ENCODE measurements around the gene PI4K2B. TPM values are rescaled to one million over a fixed set of nuclear protein-coding genes. Genes with fewer than 3 reads are reported as not detected.

Gene PI4K2B
- total and polyA plus RNA-seq, 2 donors, result 20.4 to 24.0 TPM

GRCh38 chr4:25308306-25308705, 74.5 kb downstream of the PI4K2B start:
- 93% methylated on average over 2 of the region's 2 CpGs for WGBS
- H3K27ac ChIP-seq (ENCODE audit: low read depth in 1 of 2, low read length in 1 of 2), result no peak overlapping the region
- no peaks in the 10 kb centered on the region for H3K36me3 ChIP-seq (ENCODE audit: control insufficient read depth in 2 of 2, insufficient read depth in 2 of 2, low read length in 1 of 2)
- no peak overlapping the region for H3K4me3 ChIP-seq (ENCODE audit: low read length in 2 of 2)
- no peak for DNase-seq (ENCODE audit: low read depth in 6 of 9, low spot score in 9 of 9)
- H3K9me3 ChIP-seq (ENCODE audit: control insufficient read depth in 2 of 2, insufficient read depth in 1 of 2, low read length in 1 of 2), result no peaks in the 10 kb centered on the region
- H3K4me1 ChIP-seq (ENCODE audit: control insufficient read depth in 2 of 2, insufficient read depth in 2 of 2, low read length in 2 of 2), result peaks cover 3 to 11% of the 10 kb centered on the region in 2 donors
- no peaks in the 10 kb centered on the region for H3K27me3 ChIP-seq (ENCODE audit: control insufficient read depth in 2 of 2, insufficient read depth in 1 of 2, low read length in 1 of 2)

- Histone ChIP-seq H3K9me3 (ENCODE audit: control insufficient read depth in 2 of 2, insufficient read depth in 1 of 2, low read length in 1 of 2) (no peaks in the 10 kb centered on the region), H3K27ac (ENCODE audit: low read depth in 1 of 2, low read length in 1 of 2) (no peak overlapping the region), H3K27me3 (ENCODE audit: control insufficient read depth in 2 of 2, insufficient read depth in 1 of 2, low read length in 1 of 2) (no peaks in the 10 kb centered on the region), H3K4me3 (ENCODE audit: low read length in 2 of 2) (no peak overlapping the region), H3K36me3 (ENCODE audit: control insufficient read depth in 2 of 2, insufficient read depth in 2 of 2, low read length in 1 of 2) (no peaks in the 10 kb centered on the region), H3K4me1 (ENCODE audit: control insufficient read depth in 2 of 2, insufficient read depth in 2 of 2, low read length in 2 of 2) (peaks cover 6 to 15% of the 10 kb centered on the region in 2 donors)
- DNase-seq (ENCODE audit: low read depth in 6 of 9, low spot score in 9 of 9), result no peak
- WGBS, result 90% methylated on average over 7 of the region's 7 CpGs
These were observed 74.9 kb downstream of the PI4K2B start for GRCh38 chr4:25308761-25309160.

GRCh38 chr4:25310066-25310802, 76.4 kb downstream of the PI4K2B start:
- H3K36me3 ChIP-seq (ENCODE audit: control insufficient read depth in 2 of 2, insufficient read depth in 2 of 2, low read length in 1 of 2), result no peaks in the 10 kb centered on the region
- H3K27me3 ChIP-seq (ENCODE audit: control insufficient read depth in 2 of 2, insufficient read depth in 1 of 2, low read length in 1 of 2), result no peaks in the 10 kb centered on the region
- peak overlapping the region in 1 of 2 donors; percentile 81 for H3K27ac ChIP-seq (ENCODE audit: low read depth in 1 of 2, low read length in 1 of 2)
- H3K4me1 ChIP-seq (ENCODE audit: control insufficient read depth in 2 of 2, insufficient read depth in 2 of 2, low read length in 2 of 2), result peaks cover 6 to 15% of the 10 kb centered on the region in 2 donors
- peak in 2 of 9 donors; percentile 25 to 30 for DNase-seq (ENCODE audit: low read depth in 6 of 9, low spot score in 9 of 9)
- no peak overlapping the region for H3K4me3 ChIP-seq (ENCODE audit: low read length in 2 of 2)
- H3K9me3 ChIP-seq (ENCODE audit: control insufficient read depth in 2 of 2, insufficient read depth in 1 of 2, low read length in 1 of 2), result no peaks in the 10 kb centered on the region
- 78% methylated on average over 4 of the region's 4 CpGs for WGBS

GRCh38 chr4:25310803-25311166, 77.0 kb downstream of the PI4K2B start:
- peak in 1 of 9 donors; percentile 9 for DNase-seq (ENCODE audit: low read depth in 6 of 9, low spot score in 9 of 9)
- H3K27me3 ChIP-seq (ENCODE audit: control insufficient read depth in 2 of 2, insufficient read depth in 1 of 2, low read length in 1 of 2), result no peaks in the 10 kb centered on the region
- H3K9me3 ChIP-seq (ENCODE audit: control insufficient read depth in 2 of 2, insufficient read depth in 1 of 2, low read length in 1 of 2), result no peaks in the 10 kb centered on the region
- peaks cover 6 to 15% of the 10 kb centered on the region in 2 donors for H3K4me1 ChIP-seq (ENCODE audit: control insufficient read depth in 2 of 2, insufficient read depth in 2 of 2, low read length in 2 of 2)
- H3K36me3 ChIP-seq (ENCODE audit: control insufficient read depth in 2 of 2, insufficient read depth in 2 of 2, low read length in 1 of 2), result peaks cover 0 to 3% of the 10 kb centered on the region in 2 donors
- H3K4me3 ChIP-seq (ENCODE audit: low read length in 2 of 2), result no peak overlapping the region
- 80% methylated on average over 1 of the region's 1 CpG for WGBS
- peak overlapping the region in 1 of 2 donors; percentile 81 for H3K27ac ChIP-seq (ENCODE audit: low read depth in 1 of 2, low read length in 1 of 2)

- Histone ChIP-seq H3K4me3 (ENCODE audit: low read length in 2 of 2) (peak within 1 kb of the TSS; percentile 68 to 79), H3K9me3 (ENCODE audit: control insufficient read depth in 2 of 2, insufficient read depth in 1 of 2, low read length in 1 of 2) (no peaks in the 10 kb centered on the region), H3K27me3 (ENCODE audit: control insufficient read depth in 2 of 2, insufficient read depth in 1 of 2, low read length in 1 of 2) (no peaks in the 10 kb centered on the region), H3K27ac (ENCODE audit: low read depth in 1 of 2, low read length in 1 of 2) (peak within 1 kb of the TSS; percentile 77 to 78), H3K36me3 (ENCODE audit: control insufficient read depth in 2 of 2, insufficient read depth in 2 of 2, low read length in 1 of 2) (peaks cover 0 to 5% of the 10 kb centered on the region in 2 donors), H3K4me1 (ENCODE audit: control insufficient read depth in 2 of 2, insufficient read depth in 2 of 2, low read length in 2 of 2) (peaks cover 6 to 15% of the 10 kb centered on the region in 2 donors)
- WGBS, result under 1% methylated on average over 40 of the region's 40 CpGs
- DNase-seq (ENCODE audit: low read depth in 6 of 9, low spot score in 9 of 9), result peak; percentile 83 to 96 (median 90)
These were observed 78.8 kb downstream of the PI4K2B start, which contains the start of gene ZCCHC4 for GRCh38 chr4:25312496-25313200. ZCCHC4 (plus strand) TSS chr4:25312774; CDS start chr4:25312810, 36 bp downstream.

GRCh38 chr4:25313201-25313895, 79.5 kb downstream of the PI4K2B start:
- H3K4me1 ChIP-seq (ENCODE audit: control insufficient read depth in 2 of 2, insufficient read depth in 2 of 2, low read length in 2 of 2), result peaks cover 6 to 15% of the 10 kb centered on the region in 2 donors
- H3K9me3 ChIP-seq (ENCODE audit: control insufficient read depth in 2 of 2, insufficient read depth in 1 of 2, low read length in 1 of 2), result no peaks in the 10 kb centered on the region
- H3K36me3 ChIP-seq (ENCODE audit: control insufficient read depth in 2 of 2, insufficient read depth in 2 of 2, low read length in 1 of 2), result peaks cover 0 to 5% of the 10 kb centered on the region in 2 donors
- DNase-seq (ENCODE audit: low read depth in 6 of 9, low spot score in 9 of 9), result peak in 1 of 9 donors; percentile 6
- H3K27ac ChIP-seq (ENCODE audit: low read depth in 1 of 2, low read length in 1 of 2), result peak overlapping the region; percentile 55 to 78
- H3K4me3 ChIP-seq (ENCODE audit: low read length in 2 of 2), result peak overlapping the region; percentile 68 to 79
- no peaks in the 10 kb centered on the region for H3K27me3 ChIP-seq (ENCODE audit: control insufficient read depth in 2 of 2, insufficient read depth in 1 of 2, low read length in 1 of 2)
- WGBS, result 24% methylated on average over 23 of the region's 23 CpGs

- Histone ChIP-seq H3K27ac (ENCODE audit: low read depth in 1 of 2, low read length in 1 of 2) (no peak overlapping the region), H3K9me3 (ENCODE audit: control insufficient read depth in 2 of 2, insufficient read depth in 1 of 2, low read length in 1 of 2) (no peaks in the 10 kb centered on the region), H3K4me3 (ENCODE audit: low read length in 2 of 2) (no peak overlapping the region), H3K27me3 (ENCODE audit: control insufficient read depth in 2 of 2, insufficient read depth in 1 of 2, low read length in 1 of 2) (no peaks in the 10 kb centered on the region), H3K4me1 (ENCODE audit: control insufficient read depth in 2 of 2, insufficient read depth in 2 of 2, low read length in 2 of 2) (no peaks in the 10 kb centered on the region), H3K36me3 (ENCODE audit: control insufficient read depth in 2 of 2, insufficient read depth in 2 of 2, low read length in 1 of 2) (peaks cover 0 to 5% of the 10 kb centered on the region in 2 donors)
- DNase-seq (ENCODE audit: low read depth in 6 of 9, low spot score in 9 of 9), result no peak
- 97% methylated on average over 2 of the region's 2 CpGs for WGBS
These were observed 86.5 kb downstream of the PI4K2B start for GRCh38 chr4:25320336-25320735.

- WGBS, result 87% methylated on average over 1 of the region's 1 CpG
These were observed 86.9 kb downstream of the PI4K2B start for GRCh38 chr4:25320773-25321172.

GRCh38 chr4:25321703-25322102, 87.9 kb downstream of the PI4K2B start:
- H3K27ac ChIP-seq (ENCODE audit: low read depth in 1 of 2, low read length in 1 of 2), result no peak overlapping the region
- no peaks in the 10 kb centered on the region for H3K27me3 ChIP-seq (ENCODE audit: control insufficient read depth in 2 of 2, insufficient read depth in 1 of 2, low read length in 1 of 2)
- no peaks in the 10 kb centered on the region for H3K36me3 ChIP-seq (ENCODE audit: control insufficient read depth in 2 of 2, insufficient read depth in 2 of 2, low read length in 1 of 2)
- no peak for DNase-seq (ENCODE audit: low read depth in 6 of 9, low spot score in 9 of 9)
- no peaks in the 10 kb centered on the region for H3K4me1 ChIP-seq (ENCODE audit: control insufficient read depth in 2 of 2, insufficient read depth in 2 of 2, low read length in 2 of 2)
- no peak overlapping the region for H3K4me3 ChIP-seq (ENCODE audit: low read length in 2 of 2)
- no peaks in the 10 kb centered on the region for H3K9me3 ChIP-seq (ENCODE audit: control insufficient read depth in 2 of 2, insufficient read depth in 1 of 2, low read length in 1 of 2)
- WGBS, result 95% methylated on average over 3 of the region's 3 CpGs

More at GRCh38 chr4:25320773-25321172, 86.9 kb downstream of the PI4K2B start:
- Histone ChIP-seq H3K4me3 (ENCODE audit: low read length in 2 of 2) (no peak overlapping the region), H3K4me1 (ENCODE audit: control insufficient read depth in 2 of 2, insufficient read depth in 2 of 2, low read length in 2 of 2) (no peaks in the 10 kb centered on the region), H3K27me3 (ENCODE audit: control insufficient read depth in 2 of 2, insufficient read depth in 1 of 2, low read length in 1 of 2) (no peaks in the 10 kb centered on the region), H3K36me3 (ENCODE audit: control insufficient read depth in 2 of 2, insufficient read depth in 2 of 2, low read length in 1 of 2) (peaks cover 0 to 1% of the 10 kb centered on the region in 2 donors), H3K9me3 (ENCODE audit: control insufficient read depth in 2 of 2, insufficient read depth in 1 of 2, low read length in 1 of 2) (no peaks in the 10 kb centered on the region), H3K27ac (ENCODE audit: low read depth in 1 of 2, low read length in 1 of 2) (no peak overlapping the region)
- no peak for DNase-seq (ENCODE audit: low read depth in 6 of 9, low spot score in 9 of 9)

Measured in thymus (tissue), 11 donors.